ENCODE results near the gene PHF21A.
"Not testable (repeated sequence)": the region's sequence is repeated elsewhere in the genome, so short reads cannot be mapped to it uniquely, and the experiment has no call there.

The PHF21A gene

DNA sequence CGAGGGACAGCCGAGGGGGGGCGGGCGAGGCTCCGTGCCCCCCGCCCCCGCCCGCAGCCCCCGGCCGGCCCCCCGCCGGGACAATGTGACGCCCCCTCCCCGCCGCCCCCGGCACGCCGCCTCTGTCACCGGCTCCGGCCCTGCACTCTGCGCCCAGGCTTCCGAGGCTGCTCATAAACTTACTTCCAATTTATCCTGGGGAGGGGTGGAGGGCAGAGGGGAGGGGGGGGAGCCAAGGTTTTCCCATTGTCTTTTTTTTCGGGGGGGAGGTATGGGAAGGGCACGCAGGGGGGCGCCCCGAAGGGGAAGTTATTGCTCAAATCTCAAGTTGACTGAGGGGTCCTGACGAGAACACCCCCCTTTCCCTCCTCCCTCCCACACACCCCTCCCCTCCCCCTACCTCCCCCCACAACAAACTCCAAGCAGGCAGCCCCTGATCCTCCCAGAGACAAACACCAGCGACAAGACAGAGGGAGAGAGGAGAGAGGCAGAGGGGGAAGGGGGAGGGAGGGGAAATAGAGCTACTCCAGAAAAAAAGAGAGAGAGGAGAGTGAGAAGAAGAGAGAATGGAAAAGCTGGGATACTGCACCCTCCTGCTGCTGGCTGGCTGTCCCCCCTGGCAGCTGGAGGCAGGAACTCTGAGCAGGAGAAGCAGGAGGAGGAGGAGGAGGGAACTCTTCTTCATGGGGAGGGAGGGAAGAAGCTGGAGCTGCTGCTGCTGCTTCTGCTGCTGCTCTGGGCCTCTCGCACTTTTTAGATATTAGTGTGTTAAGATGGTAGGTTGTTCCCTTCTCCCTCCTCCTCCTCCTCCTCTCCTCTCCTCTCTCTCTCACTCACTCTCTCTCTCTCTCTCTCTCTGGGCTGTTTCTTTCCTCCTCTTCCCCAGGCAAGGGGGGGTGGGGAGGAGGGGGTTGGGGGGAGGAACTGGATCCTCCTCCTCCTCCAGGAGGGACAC, 631 bp downstream of the PHF21A start:
- Histone ChIP-seq H3K9ac (ENCODE audit: low read length in 2 of 2) (peak overlapping the region; percentile 62 to 83), H3K27ac (ENCODE audit: low read length) (peak overlapping the region; percentile 88), H3K36me3 (ENCODE audit: control insufficient read depth in 2 of 2, insufficient read depth in 2 of 2, low read length in 2 of 2) (no peaks in the 10 kb centered on the region), H3K9me3 (ENCODE audit: control insufficient read depth in 2 of 2, low read length in 2 of 2) (no peaks in the 10 kb centered on the region), H3K27me3 (ENCODE audit: control insufficient read depth in 1 of 2, insufficient read depth in 2 of 2, low read length in 2 of 2) (no peaks in the 10 kb centered on the region), H3K4me1 (ENCODE audit: control insufficient read depth, insufficient read depth, low read length) (peaks cover 3% of the 10 kb centered on the region), H3K4me3 (ENCODE audit: low read length in 2 of 2) (peak overlapping the region; percentile 53 to 83)

DNA sequence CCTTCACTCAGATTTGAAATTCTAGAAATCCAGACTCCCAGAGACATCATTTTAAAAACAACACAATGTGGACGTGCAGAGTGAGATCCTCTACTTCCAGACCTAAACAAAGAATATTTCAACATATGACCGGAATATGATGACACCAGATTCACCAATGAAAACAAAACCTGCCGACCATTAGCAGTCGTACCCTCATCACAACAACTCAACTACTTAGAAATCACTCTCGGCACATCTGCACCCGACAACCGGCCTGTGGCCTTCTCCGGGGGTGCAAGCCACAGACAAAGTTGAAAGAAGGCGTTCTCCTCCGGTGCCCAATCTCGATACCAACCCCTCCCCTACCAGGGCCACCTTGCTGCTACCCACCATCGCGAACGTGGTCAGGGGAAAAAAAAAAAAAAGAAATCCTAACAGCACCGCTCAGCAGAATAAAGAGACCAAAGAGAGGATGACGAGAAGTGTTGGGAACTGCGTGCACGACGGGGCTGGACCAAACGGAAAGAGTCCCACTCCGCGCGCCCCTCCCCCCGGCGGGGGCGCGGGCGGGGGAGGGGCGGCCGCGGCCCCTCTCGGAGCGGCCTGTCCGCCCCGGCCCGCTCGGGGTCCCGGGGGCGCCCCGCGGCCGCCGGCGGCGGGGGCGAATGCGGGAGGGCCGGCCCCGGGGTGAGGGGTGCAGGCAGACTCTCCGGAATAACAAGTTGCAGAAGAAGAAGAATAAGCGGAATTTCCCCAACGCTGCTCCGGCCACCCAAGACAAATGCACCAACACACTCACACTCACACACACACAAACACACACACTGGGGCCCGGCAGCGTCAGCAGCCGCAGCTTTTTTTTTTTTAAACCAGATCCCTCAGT, 1.7 kb downstream of the PHF21A start:
- peaks cover 3% of the 10 kb centered on the region for H3K4me1 ChIP-seq (ENCODE audit: control insufficient read depth, insufficient read depth, low read length)
- peak overlapping the region; percentile 76 for H3K27ac ChIP-seq (ENCODE audit: low read length)

DNA sequence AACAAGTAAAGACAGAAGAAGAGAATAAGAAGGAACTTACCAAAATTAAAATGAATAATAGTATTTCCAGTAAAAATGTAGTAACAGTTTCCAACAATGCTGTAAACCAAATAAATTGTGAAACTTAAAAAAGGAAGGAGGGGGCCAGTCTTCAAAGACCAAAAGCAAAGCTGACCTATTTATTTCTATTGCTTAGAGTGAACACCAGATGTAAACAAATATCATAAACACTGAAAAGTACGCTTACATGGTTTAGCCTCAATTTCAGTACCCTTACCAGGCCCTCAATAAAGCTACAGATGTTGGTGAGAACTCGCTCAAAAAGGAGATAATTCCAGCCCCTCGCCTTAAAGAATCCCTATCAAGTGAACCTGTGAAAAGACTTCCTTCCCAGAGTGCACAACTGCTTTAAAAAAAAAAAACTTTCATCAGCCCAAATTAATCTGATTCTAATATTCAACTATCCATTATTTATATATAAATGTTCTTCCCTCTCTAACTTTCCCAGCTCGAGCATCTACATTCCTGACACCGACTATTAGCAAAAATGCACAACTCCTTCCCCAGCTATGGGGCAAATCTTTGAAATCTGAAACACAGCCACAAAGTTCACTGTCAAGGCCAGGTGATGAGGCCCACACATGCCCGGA, 2.4 kb downstream of the PHF21A start:
- H3K9me3 ChIP-seq (ENCODE audit: control insufficient read depth in 2 of 2, low read length in 2 of 2) = no peaks in the 10 kb centered on the region
- H3K36me3 ChIP-seq (ENCODE audit: control insufficient read depth in 2 of 2, insufficient read depth in 2 of 2, low read length in 2 of 2) = no peaks in the 10 kb centered on the region
- H3K4me1 ChIP-seq (ENCODE audit: control insufficient read depth, insufficient read depth, low read length) = peaks cover 3% of the 10 kb centered on the region
- H3K27me3 ChIP-seq (ENCODE audit: control insufficient read depth in 1 of 2, insufficient read depth in 2 of 2, low read length in 2 of 2) = no peaks in the 10 kb centered on the region
- H3K4me3 ChIP-seq (ENCODE audit: low read length in 2 of 2) = peak overlapping the region; percentile 86 to 91
- peak overlapping the region; percentile 76 for H3K27ac ChIP-seq (ENCODE audit: low read length)
- peak overlapping the region; percentile 79 to 88 for H3K9ac ChIP-seq (ENCODE audit: low read length in 2 of 2)

More for the DNA sequence above, 1.7 kb downstream of the PHF21A start:
- Histone ChIP-seq H3K4me3 (ENCODE audit: low read length in 2 of 2) (peak overlapping the region; percentile 86 to 91), H3K27me3 (ENCODE audit: control insufficient read depth in 1 of 2, insufficient read depth in 2 of 2, low read length in 2 of 2) (no peaks in the 10 kb centered on the region), H3K36me3 (ENCODE audit: control insufficient read depth in 2 of 2, insufficient read depth in 2 of 2, low read length in 2 of 2) (no peaks in the 10 kb centered on the region), H3K9me3 (ENCODE audit: control insufficient read depth in 2 of 2, low read length in 2 of 2) (no peaks in the 10 kb centered on the region), H3K9ac (ENCODE audit: low read length in 2 of 2) (peak overlapping the region; percentile 79 to 88)

DNA sequence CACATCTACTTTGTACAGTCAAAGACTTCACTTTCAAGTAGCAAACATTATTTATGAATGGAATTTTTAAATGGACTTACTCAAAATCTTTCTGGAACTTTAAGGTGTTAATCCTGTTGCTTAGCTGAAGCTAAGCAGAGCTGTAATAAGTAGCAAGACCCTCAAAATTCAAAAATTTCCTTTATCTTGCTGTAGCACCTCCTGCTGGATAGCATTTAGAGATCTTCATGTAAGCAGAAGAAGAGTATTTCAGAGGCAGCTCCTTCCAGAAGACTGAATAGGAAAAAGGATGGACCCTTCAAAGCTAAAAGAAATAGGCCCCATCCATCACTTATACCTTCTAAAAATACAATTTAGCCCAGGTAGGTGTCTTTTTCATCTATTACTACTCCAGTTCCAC, 3.4 kb downstream of the PHF21A start:
- no peaks in the 10 kb centered on the region for H3K36me3 ChIP-seq (ENCODE audit: control insufficient read depth in 2 of 2, insufficient read depth in 2 of 2, low read length in 2 of 2)
- no peaks in the 10 kb centered on the region for H3K27me3 ChIP-seq (ENCODE audit: control insufficient read depth in 1 of 2, insufficient read depth in 2 of 2, low read length in 2 of 2)
- H3K4me3 ChIP-seq (ENCODE audit: low read length in 2 of 2) = no peak overlapping the region
- no peak overlapping the region for H3K27ac ChIP-seq (ENCODE audit: low read length)
- H3K9ac ChIP-seq (ENCODE audit: low read length in 2 of 2) = no peak overlapping the region
- peaks cover 3% of the 10 kb centered on the region for H3K4me1 ChIP-seq (ENCODE audit: control insufficient read depth, insufficient read depth, low read length)
- no peaks in the 10 kb centered on the region for H3K9me3 ChIP-seq (ENCODE audit: control insufficient read depth in 2 of 2, low read length in 2 of 2)

DNA sequence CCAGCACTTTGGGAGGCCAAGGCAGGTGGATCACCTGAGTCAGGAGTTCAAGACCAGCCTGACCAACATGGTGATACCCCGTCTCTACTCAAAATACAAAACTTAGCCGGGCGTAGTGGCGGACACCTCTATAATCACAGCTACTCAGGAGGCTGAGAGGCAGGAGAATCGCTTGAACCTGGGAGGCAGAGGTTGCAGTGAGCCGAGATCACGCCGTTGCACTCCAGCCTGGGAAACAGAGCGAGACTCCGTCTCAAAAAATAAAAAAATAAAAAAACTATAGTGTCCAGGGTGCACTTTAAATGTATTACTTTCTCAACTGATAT, 4.6 kb downstream of the PHF21A start:
- H3K27ac ChIP-seq (ENCODE audit: low read length); H3K9ac ChIP-seq (ENCODE audit: low read length in 2 of 2); H3K4me1 ChIP-seq (ENCODE audit: control insufficient read depth, insufficient read depth, low read length); H3K36me3 ChIP-seq (ENCODE audit: control insufficient read depth in 2 of 2, insufficient read depth in 2 of 2, low read length in 2 of 2); H3K27me3 ChIP-seq (ENCODE audit: control insufficient read depth in 1 of 2, insufficient read depth in 2 of 2, low read length in 2 of 2); H3K4me3 ChIP-seq (ENCODE audit: low read length in 2 of 2); H3K9me3 ChIP-seq (ENCODE audit: control insufficient read depth in 2 of 2, low read length in 2 of 2): not testable (repeated sequence)

DNA sequence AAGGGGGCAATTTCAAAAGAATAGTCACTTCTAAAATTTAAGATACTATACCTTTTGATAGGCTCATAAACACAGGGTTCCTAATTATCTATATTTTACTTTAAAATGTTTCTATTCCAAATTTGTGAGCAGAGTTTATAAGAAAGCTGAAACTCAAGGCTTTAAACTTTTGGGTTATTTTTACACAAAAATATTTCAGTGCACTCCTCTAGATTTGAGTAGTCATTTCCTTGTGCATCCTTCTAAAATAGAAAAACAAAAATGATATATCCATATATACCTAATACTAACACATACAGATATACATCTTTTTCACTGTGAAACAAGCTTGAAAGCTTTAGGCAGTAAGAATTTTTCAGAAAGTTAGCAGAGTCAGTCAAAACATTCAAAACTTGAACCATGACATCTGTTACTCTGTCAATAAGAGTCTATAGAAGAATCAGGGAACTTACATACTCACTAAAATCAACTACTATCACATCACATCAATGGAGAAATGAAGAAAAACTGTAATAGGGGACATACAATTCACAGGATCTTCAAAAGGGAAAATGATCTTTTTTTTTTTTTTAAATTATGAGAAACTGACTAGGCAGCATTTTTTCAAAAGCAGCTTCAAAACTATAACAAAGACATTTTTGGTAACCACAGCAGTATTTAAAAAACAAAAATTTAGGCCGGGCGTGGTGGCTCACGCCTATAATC, 5.1 kb downstream of the PHF21A start:
- H3K4me1 ChIP-seq (ENCODE audit: control insufficient read depth, insufficient read depth, low read length) = no peaks in the 10 kb centered on the region
- no peak overlapping the region for H3K9ac ChIP-seq (ENCODE audit: low read length in 2 of 2)
- H3K27ac ChIP-seq (ENCODE audit: low read length) = no peak overlapping the region

DNA sequence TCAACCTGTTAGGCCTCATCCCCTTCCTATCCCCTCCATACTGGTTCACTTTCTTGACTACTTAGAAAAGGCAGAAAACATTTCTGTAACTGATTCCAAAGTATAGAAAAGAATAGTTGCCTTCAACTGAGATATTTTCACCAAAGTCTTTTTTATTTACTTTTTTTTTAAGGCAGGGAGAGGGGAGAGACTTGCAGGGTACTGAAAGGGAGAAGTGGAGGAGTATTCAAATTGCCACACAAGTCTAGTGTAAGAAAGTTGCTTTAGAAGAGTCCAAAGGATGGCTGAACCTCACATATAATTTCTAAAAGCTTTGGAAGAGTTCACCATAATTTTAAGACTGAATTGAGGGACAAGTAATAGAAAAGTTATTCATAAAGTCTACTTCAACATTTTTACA, 6.3 kb downstream of the PHF21A start:
- no peaks in the 10 kb centered on the region for H3K27me3 ChIP-seq (ENCODE audit: control insufficient read depth in 1 of 2, insufficient read depth in 2 of 2, low read length in 2 of 2)
- H3K36me3 ChIP-seq (ENCODE audit: control insufficient read depth in 2 of 2, insufficient read depth in 2 of 2, low read length in 2 of 2) = no peaks in the 10 kb centered on the region
- no peak overlapping the region for H3K9ac ChIP-seq (ENCODE audit: low read length in 2 of 2)
- no peaks in the 10 kb centered on the region for H3K4me1 ChIP-seq (ENCODE audit: control insufficient read depth, insufficient read depth, low read length)
- no peak overlapping the region for H3K27ac ChIP-seq (ENCODE audit: low read length)
- no peaks in the 10 kb centered on the region for H3K9me3 ChIP-seq (ENCODE audit: control insufficient read depth in 2 of 2, low read length in 2 of 2)
- H3K4me3 ChIP-seq (ENCODE audit: low read length in 2 of 2) = no peak overlapping the region

More for the DNA sequence above, 5.1 kb downstream of the PHF21A start:
- Histone ChIP-seq H3K9me3 (ENCODE audit: control insufficient read depth in 2 of 2, low read length in 2 of 2) (no peaks in the 10 kb centered on the region), H3K36me3 (ENCODE audit: control insufficient read depth in 2 of 2, insufficient read depth in 2 of 2, low read length in 2 of 2) (no peaks in the 10 kb centered on the region), H3K4me3 (ENCODE audit: low read length in 2 of 2) (no peak overlapping the region), H3K27me3 (ENCODE audit: control insufficient read depth in 1 of 2, insufficient read depth in 2 of 2, low read length in 2 of 2) (no peaks in the 10 kb centered on the region)

DNA sequence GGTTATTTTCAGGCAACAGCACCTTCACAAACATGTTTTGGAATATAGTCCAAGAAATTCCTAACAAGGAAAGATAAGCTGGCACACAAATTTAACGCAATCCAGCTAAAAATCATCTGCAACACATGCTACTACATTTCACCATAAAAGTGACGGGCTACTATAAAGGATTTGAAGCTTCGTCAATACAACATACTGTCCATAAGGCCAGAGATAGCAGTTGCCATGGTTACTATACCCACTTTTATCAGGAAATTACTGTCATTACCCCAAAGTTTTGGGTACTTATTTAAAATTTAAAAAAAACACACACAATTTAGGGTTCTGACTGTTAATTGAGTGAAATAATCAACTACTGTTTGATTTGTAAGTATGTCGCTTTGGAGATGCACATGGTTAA, 6.9 kb downstream of the PHF21A start:
- Histone ChIP-seq H3K4me3 (ENCODE audit: low read length in 2 of 2) (no peak overlapping the region), H3K36me3 (ENCODE audit: control insufficient read depth in 2 of 2, insufficient read depth in 2 of 2, low read length in 2 of 2) (no peaks in the 10 kb centered on the region), H3K4me1 (ENCODE audit: control insufficient read depth, insufficient read depth, low read length) (no peaks in the 10 kb centered on the region), H3K27ac (ENCODE audit: low read length) (no peak overlapping the region), H3K9ac (ENCODE audit: low read length in 2 of 2) (no peak overlapping the region), H3K27me3 (ENCODE audit: control insufficient read depth in 1 of 2, insufficient read depth in 2 of 2, low read length in 2 of 2) (no peaks in the 10 kb centered on the region), H3K9me3 (ENCODE audit: control insufficient read depth in 2 of 2, low read length in 2 of 2) (no peaks in the 10 kb centered on the region)

DNA sequence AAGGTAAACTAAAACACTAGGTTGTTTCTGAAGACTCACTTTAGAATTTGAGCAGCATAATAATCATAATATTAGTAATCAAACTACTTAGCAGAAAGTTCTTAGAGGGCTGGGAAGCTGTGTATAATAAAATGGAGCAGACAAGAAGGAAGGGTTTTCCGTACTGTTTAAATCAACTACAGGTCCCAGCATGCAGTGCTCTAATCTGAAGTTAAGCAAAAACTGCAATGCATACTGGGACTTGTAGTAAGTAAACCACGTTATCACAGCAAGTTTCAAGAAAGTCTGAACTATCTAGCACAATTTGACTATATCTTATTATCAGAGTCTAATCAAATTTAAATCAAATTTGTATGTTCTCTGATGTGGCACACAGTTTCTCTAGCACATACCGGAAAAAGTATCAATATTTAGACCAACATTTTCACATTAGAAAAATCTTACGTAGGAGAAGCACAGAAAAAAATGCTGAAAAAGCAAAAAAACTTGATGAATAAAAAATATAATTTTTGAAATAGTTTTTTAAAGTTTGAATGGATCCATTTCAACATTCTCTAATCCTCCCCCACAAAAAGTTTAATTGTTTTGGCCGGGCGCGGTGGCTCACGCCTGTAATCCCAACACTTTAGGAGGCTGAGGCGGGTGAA, 8.2 kb downstream of the PHF21A start:
- Histone ChIP-seq H3K36me3 (ENCODE audit: control insufficient read depth in 2 of 2, insufficient read depth in 2 of 2, low read length in 2 of 2) (no peaks in the 10 kb centered on the region), H3K27ac (ENCODE audit: low read length) (no peak overlapping the region), H3K9me3 (ENCODE audit: control insufficient read depth in 2 of 2, low read length in 2 of 2) (no peaks in the 10 kb centered on the region), H3K4me1 (ENCODE audit: control insufficient read depth, insufficient read depth, low read length) (no peaks in the 10 kb centered on the region), H3K27me3 (ENCODE audit: control insufficient read depth in 1 of 2, insufficient read depth in 2 of 2, low read length in 2 of 2) (no peaks in the 10 kb centered on the region), H3K4me3 (ENCODE audit: low read length in 2 of 2) (no peak overlapping the region), H3K9ac (ENCODE audit: low read length in 2 of 2) (no peak overlapping the region)

DNA sequence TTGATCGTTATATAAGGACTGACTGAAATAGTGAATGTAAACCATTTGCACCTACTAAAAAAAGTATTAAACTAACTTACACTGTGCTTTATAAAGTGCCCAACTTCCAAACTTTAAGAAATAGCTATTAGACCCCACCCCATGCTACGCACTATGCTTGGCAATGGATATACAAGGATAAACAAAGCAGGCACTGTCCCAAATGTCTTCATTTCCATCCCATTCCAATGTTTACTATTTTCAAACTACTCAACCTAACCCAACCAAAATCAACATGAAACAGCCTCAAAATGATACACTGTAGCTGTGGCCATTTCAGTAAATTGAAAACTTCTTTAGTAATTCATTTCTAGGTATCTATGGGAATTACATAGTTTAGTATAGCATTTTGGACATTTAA, 12.5 kb downstream of the PHF21A start:
- Histone ChIP-seq H3K27ac (ENCODE audit: low read length) (no peak overlapping the region), H3K36me3 (ENCODE audit: control insufficient read depth in 2 of 2, insufficient read depth in 2 of 2, low read length in 2 of 2) (no peaks in the 10 kb centered on the region), H3K9ac (ENCODE audit: low read length in 2 of 2) (no peak overlapping the region), H3K27me3 (ENCODE audit: control insufficient read depth in 1 of 2, insufficient read depth in 2 of 2, low read length in 2 of 2) (no peaks in the 10 kb centered on the region), H3K4me1 (ENCODE audit: control insufficient read depth, insufficient read depth, low read length) (no peaks in the 10 kb centered on the region), H3K4me3 (ENCODE audit: low read length in 2 of 2) (no peak overlapping the region), H3K9me3 (ENCODE audit: control insufficient read depth in 2 of 2, low read length in 2 of 2) (no peaks in the 10 kb centered on the region)

Data from stomach smooth muscle (tissue), 2 donors.